DMS114 treated with DMSO at 0.1 percent for 48 hours (cell line): Measurements from ENCODE around the gene LYRM2.
"Not testable (repeated sequence)": the region's sequence is repeated elsewhere in the genome, so short reads cannot be mapped to it uniquely, and the experiment has no call there.

ENCODE experiments used
- DNase-seq: peaks from one replicate; lab custom pipeline; 2025; ENCODE audit not compliant: unreplicated experiment; lab: John Stamatoyannopoulos, UW

LYRM2 gene

GRCh38 chr6:89649682-89650081 is 11.1 kb upstream of the LYRM2 start:
- DNase-seq: no peak

GRCh38 chr6:89644864-89645263 is 6.3 kb upstream of the LYRM2 start:
- no peak for DNase-seq

DNA sequence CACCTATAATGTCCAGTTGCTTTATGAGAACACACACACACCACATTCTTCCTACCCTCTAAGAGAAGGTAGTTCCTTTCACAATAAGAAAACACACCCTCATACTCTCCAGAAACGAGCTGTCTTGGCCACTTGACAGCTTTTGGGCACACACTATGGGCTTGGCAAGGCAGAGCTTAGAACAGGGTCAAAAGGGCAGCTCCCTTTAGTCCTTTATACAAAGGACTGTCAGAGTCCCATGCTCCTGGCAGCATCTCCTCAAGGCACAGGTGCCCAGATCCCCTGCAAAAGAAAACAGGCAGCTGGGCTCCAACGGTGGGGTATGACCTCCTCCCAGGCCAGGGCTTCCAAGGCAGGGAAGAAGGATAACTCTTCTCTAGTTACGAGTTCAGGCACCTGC is 4.9 kb upstream of the LYRM2 start:
- DNase-seq: no peak

- DNase-seq: no peak
Measured at GRCh38 chr6:89642956-89643355, 4.4 kb upstream of the LYRM2 start.

DNA sequence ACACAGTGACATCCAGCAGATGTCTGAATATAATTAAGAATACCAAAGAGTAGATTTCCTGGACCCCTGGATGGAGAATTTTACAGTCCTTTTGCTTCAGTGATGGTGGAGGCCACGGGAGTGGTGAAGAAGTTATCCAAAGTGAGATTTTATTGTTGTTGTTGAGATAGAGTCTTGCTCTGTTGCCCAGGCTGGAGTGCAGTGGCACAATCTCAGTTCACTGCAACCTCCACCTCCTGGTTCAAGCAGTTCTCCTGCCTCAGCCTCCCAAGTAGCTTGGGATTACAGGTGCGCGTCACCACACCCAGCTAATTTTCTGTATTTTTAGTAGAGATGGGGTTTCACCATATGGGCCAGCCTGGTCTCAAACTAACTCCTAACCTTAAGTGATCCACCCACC is 3.0 kb upstream of the LYRM2 start:
- not testable (repeated sequence) for DNase-seq

GRCh38 chr6:89640804-89641203 is 2.3 kb upstream of the LYRM2 start:
- DNase-seq: no peak

GRCh38 chr6:89637960-89638319 is 607 bp downstream of the LYRM2 start:
- no peak for DNase-seq

DNA sequence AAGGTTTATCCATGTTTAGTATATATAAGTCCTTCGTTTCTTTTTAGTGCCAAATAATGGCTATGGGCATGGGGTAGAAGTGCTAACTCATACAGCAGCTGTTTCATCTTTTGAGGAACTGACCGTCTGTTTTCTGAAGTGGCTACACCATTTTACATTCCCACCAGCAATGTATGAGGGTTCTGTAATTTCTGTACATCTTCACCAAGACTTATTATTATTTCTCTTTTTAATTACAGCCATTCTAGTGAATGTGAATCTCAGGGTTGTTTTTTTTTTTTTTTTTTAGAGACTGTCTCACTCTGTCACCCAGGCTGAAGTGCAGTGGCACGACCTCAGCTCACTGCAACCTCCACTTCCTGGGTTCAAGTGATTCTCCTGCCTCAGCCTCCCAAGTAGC is 2.1 kb downstream of the LYRM2 start:
- DNase-seq: not testable (repeated sequence)

DNA sequence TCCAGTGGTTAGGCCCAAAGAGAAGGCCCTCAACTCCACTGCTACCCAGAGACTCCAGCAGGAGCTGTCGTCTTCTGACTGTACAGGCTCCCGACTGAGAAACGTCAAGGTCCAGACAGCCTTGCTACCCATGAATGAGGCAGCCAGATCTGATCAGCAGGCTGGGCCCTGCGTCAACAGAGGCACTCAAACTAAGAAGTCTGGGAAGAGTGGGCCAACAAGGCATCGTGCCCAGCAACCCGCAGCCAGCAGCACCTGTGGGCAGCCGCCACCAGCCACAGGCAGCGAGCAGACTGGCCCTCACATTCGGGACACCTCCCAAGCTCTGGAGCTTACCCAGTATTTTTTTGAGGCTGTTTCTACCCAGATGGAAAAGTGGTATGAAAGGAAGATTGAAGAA is 8.1 kb downstream of the LYRM2 start:
- DNase-seq: no peak

DNA sequence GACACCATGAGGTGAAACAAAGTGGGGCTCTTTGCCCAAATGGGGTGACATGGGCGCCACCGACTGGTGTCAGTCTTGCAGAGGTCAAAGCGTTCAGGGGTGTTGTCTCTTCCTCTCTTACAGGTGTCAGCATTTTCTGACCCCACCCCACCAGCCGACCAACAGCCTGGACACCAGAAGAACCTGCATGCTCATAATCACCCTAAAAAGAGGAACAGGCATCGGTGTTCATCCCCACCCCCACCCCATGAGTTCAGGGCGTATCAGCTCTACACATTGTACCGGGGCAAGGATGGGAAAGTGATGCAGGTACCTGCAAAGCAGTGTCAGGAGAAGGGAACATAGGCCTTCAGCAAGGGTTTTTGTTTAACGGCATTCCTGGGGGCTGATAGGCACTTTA is 14.8 kb downstream of the LYRM2 start:
- no peak for DNase-seq

- DNase-seq: no peak
Measured at GRCh38 chr6:89619567-89619966, 19.0 kb downstream of the LYRM2 start.

GRCh38 chr6:89618026-89618425 is 20.5 kb downstream of the LYRM2 start:
- DNase-seq: no peak

- no peak for DNase-seq
Measured at GRCh38 chr6:89616531-89616930, 22.0 kb downstream of the LYRM2 start.

- DNase-seq: no peak
Measured at GRCh38 chr6:89615882-89616281, 22.7 kb downstream of the LYRM2 start.

DNA sequence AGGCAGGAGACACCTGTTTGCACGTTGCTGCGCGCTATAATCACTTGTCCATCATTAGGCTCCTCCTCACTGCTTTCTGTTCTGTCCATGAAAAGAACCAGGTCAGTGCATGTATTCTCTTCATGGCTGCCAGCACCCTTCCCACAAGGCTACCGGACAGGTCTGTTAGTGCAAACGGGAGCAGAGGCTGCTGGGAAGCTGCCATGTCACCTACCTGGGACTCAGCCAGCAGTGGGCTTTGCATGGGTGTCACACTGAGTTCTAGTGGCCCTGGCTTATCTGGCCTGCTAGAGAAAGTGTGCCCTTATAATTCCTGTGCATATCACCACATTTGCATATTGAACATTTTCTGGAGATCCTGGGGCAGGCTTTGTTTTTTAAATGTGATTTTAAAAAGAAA is 24.8 kb downstream of the LYRM2 start:
- no peak for DNase-seq

GRCh38 chr6:89612121-89612520 is 26.4 kb downstream of the LYRM2 start:
- no peak for DNase-seq

DNA sequence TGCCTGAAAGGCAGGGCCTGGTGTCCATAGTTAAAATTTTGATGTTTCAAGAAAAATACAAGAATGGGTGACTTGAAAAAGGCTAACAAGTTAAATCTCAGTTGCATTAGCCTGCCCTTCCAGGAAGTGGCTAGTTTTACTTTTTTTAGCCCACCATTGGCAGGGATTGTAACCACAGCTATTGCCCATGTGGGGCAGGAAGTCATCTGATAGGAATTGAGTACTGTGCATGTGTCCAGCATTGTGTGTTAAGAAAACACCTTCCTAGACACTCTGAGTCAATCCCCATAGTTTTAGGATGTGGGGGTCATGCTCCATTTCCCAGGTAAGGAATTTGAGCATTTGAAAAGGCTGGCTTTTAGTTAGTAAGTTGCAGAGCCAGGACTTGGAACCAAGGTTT is 26.9 kb downstream of the LYRM2 start:
- DNase-seq: no peak

- DNase-seq: peak; percentile 31
Measured at GRCh38 chr6:89610149-89610642, 28.4 kb downstream of the LYRM2 start.

DNA sequence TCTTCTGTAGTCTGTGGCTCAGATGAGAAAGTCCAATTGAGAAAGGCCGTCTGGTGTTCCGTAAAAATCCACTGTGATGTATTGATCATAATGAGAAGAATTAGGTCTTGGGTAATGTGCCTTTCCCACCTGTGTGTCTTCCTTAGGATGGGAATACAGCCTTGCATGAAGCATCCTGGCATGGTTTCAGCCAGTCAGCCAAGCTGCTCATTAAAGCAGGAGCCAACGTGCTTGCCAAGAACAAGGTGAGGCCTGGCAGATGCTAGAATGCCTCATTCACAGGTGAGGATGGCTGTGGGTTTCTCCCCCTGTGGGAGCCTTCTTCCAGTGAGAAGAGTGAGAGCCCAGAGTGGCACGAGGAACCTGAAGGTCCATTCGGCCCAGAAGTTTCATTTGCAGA is 32.7 kb downstream of the LYRM2 start:
- no peak for DNase-seq

DNA sequence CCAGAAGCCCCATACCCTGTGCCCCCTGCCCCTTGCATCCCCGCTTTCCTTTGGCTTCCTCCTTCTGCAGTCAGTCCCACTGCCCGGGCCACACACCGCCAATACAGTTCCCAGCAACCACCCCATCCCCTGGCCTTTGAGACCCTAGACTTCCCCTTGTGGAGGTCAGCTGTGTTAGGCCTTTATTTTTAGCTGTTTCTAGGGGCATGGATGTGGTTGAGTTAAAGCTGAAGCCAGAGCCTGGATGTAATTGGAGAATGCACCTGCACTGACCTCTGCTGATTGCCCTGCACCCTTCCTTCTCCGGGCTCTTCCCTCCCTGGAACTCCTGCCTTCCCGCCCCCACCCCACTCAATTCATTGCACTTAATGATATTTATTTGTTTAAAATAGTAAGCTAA is 33.9 kb downstream of the LYRM2 start:
- DNase-seq: no peak

DNA sequence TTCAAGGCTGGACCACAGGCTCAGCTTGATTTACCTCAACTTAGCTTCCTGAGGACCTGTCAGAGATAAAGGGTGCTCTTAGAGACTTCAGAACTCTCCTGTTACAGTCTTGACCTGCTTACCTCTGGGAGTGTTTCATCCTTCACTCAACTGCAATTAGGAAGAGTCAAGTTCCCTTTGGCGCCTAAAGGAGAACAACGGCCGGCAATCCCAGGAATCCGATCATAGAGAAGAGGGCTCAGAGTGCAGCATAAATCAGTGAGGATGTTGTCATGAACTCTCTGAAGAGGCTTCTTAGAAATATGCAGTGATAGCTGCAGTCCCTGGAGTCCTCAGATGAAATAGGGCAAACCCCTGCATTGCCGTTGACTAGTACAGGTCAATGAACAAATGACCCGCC is 36.4 kb downstream of the LYRM2 start:
- DNase-seq: no peak

- DNase-seq: no peak
Measured at GRCh38 chr6:89599727-89600126, 38.8 kb downstream of the LYRM2 start.

- no peak for DNase-seq
Measured at GRCh38 chr6:89597988-89598387, 40.6 kb downstream of the LYRM2 start.

DNA sequence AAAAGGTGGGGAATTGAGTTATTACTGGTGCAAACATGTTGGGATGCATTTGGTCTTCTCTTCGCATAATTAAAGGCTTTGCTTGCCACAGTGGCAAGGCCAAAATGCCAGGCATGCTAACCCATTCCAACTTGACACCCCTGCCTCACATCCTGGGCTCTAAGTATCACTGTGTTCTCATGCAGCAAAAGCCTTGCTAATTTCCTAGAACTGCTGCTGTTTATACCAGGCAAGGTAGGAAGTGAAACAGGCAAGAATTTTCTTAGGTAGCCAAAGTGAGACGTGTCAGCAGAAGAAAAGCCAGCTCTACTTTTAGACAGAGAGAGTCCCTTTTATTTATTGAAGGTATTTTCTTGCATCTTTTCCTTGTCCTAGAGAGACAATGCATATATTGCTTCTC is 41.2 kb downstream of the LYRM2 start:
- DNase-seq: no peak
